LNCaP clone FGC (cell line): ENCODE data around the gene SLC22A16.

Experiments used
- DNase-seq: peaks from one replicate; pipeline ENCODE4 v3.0.0-alpha.2; 2011; ENCODE audit warnings: low read depth
- H3K4me3 ChIP-seq: 2 replicates; pipeline ENCODE4 v1.5.1; 2011; ENCODE audit warnings: mild to moderate bottlenecking, low read depth, low read length, control low read depth
- TF ChIP-seq, protein P1 (sequence below): IDR thresholded peaks from 2 replicates; pipeline ENCODE4 v1.5.1; 2012; ENCODE audit warnings: mild to moderate bottlenecking; ENCODE audit not compliant: control insufficient read depth, insufficient read depth; ENCODE audit errors: extremely low read depth

SLC22A16 gene

GRCh38 chr6:110408901-110409300 lies 67.5 kb downstream of the SLC22A16 start:
- TF ChIP-seq, protein P1, sequence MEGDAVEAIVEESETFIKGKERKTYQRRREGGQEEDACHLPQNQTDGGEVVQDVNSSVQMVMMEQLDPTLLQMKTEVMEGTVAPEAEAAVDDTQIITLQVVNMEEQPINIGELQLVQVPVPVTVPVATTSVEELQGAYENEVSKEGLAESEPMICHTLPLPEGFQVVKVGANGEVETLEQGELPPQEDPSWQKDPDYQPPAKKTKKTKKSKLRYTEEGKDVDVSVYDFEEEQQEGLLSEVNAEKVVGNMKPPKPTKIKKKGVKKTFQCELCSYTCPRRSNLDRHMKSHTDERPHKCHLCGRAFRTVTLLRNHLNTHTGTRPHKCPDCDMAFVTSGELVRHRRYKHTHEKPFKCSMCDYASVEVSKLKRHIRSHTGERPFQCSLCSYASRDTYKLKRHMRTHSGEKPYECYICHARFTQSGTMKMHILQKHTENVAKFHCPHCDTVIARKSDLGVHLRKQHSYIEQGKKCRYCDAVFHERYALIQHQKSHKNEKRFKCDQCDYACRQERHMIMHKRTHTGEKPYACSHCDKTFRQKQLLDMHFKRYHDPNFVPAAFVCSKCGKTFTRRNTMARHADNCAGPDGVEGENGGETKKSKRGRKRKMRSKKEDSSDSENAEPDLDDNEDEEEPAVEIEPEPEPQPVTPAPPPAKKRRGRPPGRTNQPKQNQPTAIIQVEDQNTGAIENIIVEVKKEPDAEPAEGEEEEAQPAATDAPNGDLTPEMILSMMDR: no peak
- DNase-seq: no peak
- H3K4me3 ChIP-seq: no peak overlapping the region

- TF ChIP-seq, protein P1: no peak
- H3K4me3 ChIP-seq: no peak overlapping the region
- no peak for DNase-seq
Observed at GRCh38 chr6:110404607-110405006, 71.8 kb downstream of the SLC22A16 start.

GRCh38 chr6:110401585-110402176 lies 74.7 kb downstream of the SLC22A16 start:
- no peak overlapping the region for H3K4me3 ChIP-seq
- DNase-seq: no peak
- TF ChIP-seq, protein P1: no peak

DNA sequence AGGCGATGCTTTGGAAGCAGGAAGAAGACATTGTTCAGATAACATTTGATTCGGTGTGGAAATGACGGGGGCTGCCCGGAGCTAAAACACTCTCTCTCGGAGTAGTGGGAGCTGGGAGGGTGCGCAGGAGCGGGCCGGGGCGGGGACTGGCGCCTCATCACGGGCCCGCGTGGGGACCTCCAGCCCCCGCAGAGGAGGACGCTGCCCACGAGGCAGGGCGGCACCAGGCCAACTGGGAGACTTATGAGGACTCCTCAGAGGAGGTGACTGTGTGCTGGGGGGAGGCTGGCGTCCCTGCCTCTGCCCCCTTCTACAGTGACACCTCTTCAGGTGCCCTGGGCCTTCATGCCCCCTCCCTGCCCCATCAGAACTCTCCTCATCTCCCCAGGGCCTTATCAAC lies 76.2 kb downstream of the SLC22A16 start:
- no peak for DNase-seq
- TF ChIP-seq, protein P1: no peak
- H3K4me3 ChIP-seq: no peak overlapping the region

DNA sequence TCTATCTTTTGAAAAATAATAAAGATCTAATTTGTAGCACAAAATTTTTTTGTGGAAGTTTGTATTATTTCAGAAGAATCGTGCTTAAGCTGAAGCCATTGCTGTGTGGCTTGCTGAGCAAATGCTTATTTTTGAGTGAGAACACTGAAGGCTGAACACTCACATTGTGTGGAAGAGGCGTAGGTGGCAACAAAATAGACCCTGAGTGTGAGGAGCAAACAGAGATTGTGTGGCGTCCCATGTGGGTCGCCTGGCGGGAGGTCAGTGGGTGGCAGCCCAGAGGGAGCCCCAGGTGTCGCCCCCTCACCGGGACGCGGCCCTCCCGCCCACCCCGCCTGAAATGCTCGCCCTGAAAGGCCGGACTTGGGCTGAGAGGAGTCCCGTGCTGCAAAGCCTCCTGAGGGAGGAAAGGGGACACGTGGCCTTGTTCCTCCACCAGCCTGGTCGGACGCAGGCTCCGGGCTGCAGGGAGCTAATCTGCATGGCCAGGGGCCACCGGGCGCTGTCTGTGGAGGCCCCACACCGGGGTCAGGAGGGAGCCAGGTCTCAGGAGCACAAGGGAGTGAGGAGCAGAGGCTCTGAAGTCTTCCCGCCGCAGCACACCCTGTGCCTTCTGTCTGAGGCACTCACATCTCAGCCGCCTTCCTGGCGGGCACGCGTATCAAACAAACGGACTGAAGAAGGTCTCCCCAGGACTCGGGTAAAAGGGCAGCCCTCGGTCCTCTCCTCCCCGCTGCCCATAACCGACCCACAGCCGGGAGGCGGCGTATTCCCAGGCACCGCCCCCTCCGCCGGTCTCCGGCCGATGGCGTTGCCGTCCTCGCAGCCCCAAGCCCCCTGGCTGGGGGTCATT lies 77.0 kb downstream of the SLC22A16 start:
- DNase-seq: no peak
- TF ChIP-seq, protein P1: no peak
- no peak overlapping the region for H3K4me3 ChIP-seq

- TF ChIP-seq, protein P1: no peak
- no peak for DNase-seq
- H3K4me3 ChIP-seq: no peak overlapping the region
Observed at GRCh38 chr6:110398778-110399177, 77.6 kb downstream of the SLC22A16 start.

- TF ChIP-seq, protein P1: no peak
- H3K4me3 ChIP-seq: no peak overlapping the region
- DNase-seq: no peak
Observed at GRCh38 chr6:110395221-110395620, 81.2 kb downstream of the SLC22A16 start.
